A549 (cell line): Measurements from ENCODE around the gene FGF1.

Source experiments
- CHD4 ChIP-seq: fragments of 200-600 bp; sonication (generic); IDR thresholded peaks from 2 replicates; pipeline ENCODE4 v1.6.1; 2016; ENCODE audit warnings: antibody characterized with exemption, mild to moderate bottlenecking, borderline replicate concordance
- ZFP36 ChIP-seq: fragments of 450-650 bp; IDR thresholded peaks from 2 replicates; pipeline ENCODE4 v1.6.1; 2014; ENCODE audit warnings: borderline replicate concordance; ENCODE audit not compliant: partially characterized antibody
- TF ChIP-seq, protein P1 (sequence below): fragments of >200 bp; sonication (Bioruptor Twin); formaldehyde crosslinking; IDR thresholded peaks from 3 replicates; pipeline ENCODE4 v1.5.1; 2016
- TF ChIP-seq, protein P2 (sequence below): IDR thresholded peaks from 2 replicates; pipeline ENCODE4 v1.6.1; 2012

DNA sequence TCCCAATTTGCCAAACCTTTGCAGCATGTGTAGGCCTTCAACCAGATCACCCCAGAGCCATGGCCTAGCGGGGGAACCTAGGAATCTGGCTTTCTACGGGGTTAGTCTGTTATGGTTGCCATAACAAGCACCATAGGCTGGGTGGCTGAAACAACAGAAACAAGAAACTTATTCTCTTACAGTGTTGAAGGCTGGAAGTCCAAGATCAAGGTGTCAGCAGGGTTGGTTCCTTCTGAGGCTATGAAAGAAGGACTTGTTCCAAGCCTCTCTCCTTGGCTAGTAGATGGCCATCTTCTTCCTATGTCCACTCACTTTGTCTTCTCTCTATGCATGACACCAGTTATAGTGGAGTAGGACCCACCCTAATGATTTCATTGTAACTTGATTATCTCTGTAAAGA is 6.1 kb downstream of the FGF1 start:
- TF ChIP-seq, protein P1, sequence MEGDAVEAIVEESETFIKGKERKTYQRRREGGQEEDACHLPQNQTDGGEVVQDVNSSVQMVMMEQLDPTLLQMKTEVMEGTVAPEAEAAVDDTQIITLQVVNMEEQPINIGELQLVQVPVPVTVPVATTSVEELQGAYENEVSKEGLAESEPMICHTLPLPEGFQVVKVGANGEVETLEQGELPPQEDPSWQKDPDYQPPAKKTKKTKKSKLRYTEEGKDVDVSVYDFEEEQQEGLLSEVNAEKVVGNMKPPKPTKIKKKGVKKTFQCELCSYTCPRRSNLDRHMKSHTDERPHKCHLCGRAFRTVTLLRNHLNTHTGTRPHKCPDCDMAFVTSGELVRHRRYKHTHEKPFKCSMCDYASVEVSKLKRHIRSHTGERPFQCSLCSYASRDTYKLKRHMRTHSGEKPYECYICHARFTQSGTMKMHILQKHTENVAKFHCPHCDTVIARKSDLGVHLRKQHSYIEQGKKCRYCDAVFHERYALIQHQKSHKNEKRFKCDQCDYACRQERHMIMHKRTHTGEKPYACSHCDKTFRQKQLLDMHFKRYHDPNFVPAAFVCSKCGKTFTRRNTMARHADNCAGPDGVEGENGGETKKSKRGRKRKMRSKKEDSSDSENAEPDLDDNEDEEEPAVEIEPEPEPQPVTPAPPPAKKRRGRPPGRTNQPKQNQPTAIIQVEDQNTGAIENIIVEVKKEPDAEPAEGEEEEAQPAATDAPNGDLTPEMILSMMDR, result no peak
- no peak for TF ChIP-seq ZFP36
- TF ChIP-seq, protein P2, sequence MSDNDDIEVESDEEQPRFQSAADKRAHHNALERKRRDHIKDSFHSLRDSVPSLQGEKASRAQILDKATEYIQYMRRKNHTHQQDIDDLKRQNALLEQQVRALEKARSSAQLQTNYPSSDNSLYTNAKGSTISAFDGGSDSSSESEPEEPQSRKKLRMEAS, result no peak
- TF ChIP-seq CHD4, result no peak
